K562 (cell line): ENCODE data around the gene TNF. TPM values are rescaled to one million over a fixed set of nuclear protein-coding genes. Genes with fewer than 3 reads are reported as not detected.

Experiments
- ETV5 ChIP-seq: sonication (generic); formaldehyde crosslinking; IDR thresholded peaks from 2 replicates; pipeline ENCODE4 v1.4.0; 2020; ENCODE audit warnings: low read depth, mild to moderate bottlenecking, missing genetic modification reagents
- FOXK2 ChIP-seq, 2 experiments: fragments of 450-650 bp; IDR thresholded peaks in 1 of 2; conservative IDR thresholded peaks in 1 of 2; 2 replicates each; pipeline ENCODE4 v1.6.1; 2016; ENCODE audit warnings: low read depth in 2 of 2, mild to moderate bottlenecking in 1 of 2
- MAZ ChIP-seq, 2 experiments: fragments of 450-650 bp in 1 of 2; sonication (generic) in 1 of 2; formaldehyde crosslinking; IDR thresholded peaks in 1 of 2; conservative IDR thresholded peaks in 1 of 2; 2 replicates each; pipeline versions ENCODE4 v1.4.0 to v1.5.0; 2020; ENCODE audit warnings: mild to moderate bottlenecking in 1 of 2, missing genetic modification reagents in 1 of 2
- RERE ChIP-seq: sonication (generic); formaldehyde crosslinking; IDR thresholded peaks from 2 replicates; pipeline ENCODE4 v1.8.0; 2023; ENCODE audit warnings: missing genetic modification reagents, mild to moderate bottlenecking, borderline replicate concordance
- TEAD4 ChIP-seq, 2 experiments: sonication (generic) in 1 of 2; formaldehyde crosslinking in 1 of 2; IDR thresholded peaks; 2 replicates each; pipeline versions ENCODE4 v1.6.1 to v1.8.0; 2012 to 2022; ENCODE audit warnings: borderline replicate concordance in 1 of 2, inconsistent platforms in 1 of 2, low read length in 1 of 2, mild to moderate bottlenecking in 1 of 2, missing genetic modification reagents in 1 of 2
- polyA plus RNA-seq, 8 experiments: library from polyadenylated mRNA; depleted of rRNA in 4 of 8; stranded (reverse) in 5 of 8; unstranded in 3 of 8; fragments of >200 nt; fragmentation: Nextera tagmentation in 2 of 8; fragmentation: Illumina TruSeq in 1 of 8; extraction: Ambion mirVana in 2 of 8; extraction: Trizol in 1 of 8; gene quantifications; 2 replicates each; pipeline versions ENCODE4 v1.2.1 to v1.2.3, GENCODE V29; 2011 to 2014; ENCODE audit warnings: inconsistent platforms in 1 of 8, missing spikeins in 1 of 8
- total RNA-seq, 7 experiments: library from RNA; depleted of rRNA in 6 of 7; stranded (reverse); fragments of >200 nt in 6 of 7; fragmentation: Illumina TruSeq in 2 of 7; extraction: Trizol in 2 of 7; gene quantifications; 2 replicates each; pipeline versions ENCODE4 v1.2.1 to v1.2.3, GENCODE V29; 2011 to 2021; ENCODE audit warnings: low replicate concordance in 1 of 7

TNF gene
- total and polyA plus RNA-seq, 9 of the 15 experiments (the other 6 are each of a cell fraction or from before 2014, with no cell fraction given) = 0.08 to 0.40 TPM; not detected in 7

GRCh38 chr6:31559958-31560696 lies 15.2 kb upstream of the TNF start (continued):
- TF ChIP-seq MAZ (CRISPR knock-in tag; conservative IDR thresholded peaks at IDR 0.05 in 1 of 2, IDR thresholded peaks at IDR 0.05 in 1 of 2) (peak; percentile 52 to 80; a peak in 3 of 4 replicates), ETV5 (peak; percentile 73; the same call in 1 of the 2 replicates), RERE (CRISPR knock-in tag) (0 out of 2 replicates have a peak, but pooled peaks have one; percentile 2), TEAD4 (IDR thresholded peaks at IDR 0.05; ENCODE audit: low read length) (peak; percentile 60; the same call in 1 of the 2 replicates), TEAD4 (CRISPR knock-in tag; IDR thresholded peaks at IDR 0.05; ENCODE audit: borderline replicate concordance) (no peak), FOXK2 (conservative IDR thresholded peaks at IDR 0.05 in 1 of 2, IDR thresholded peaks at IDR 0.05 in 1 of 2; ENCODE audit: low read depth in 2 of 2) (peak in 1 of 2 experiments; percentile 41; a peak in 1 of 4 replicates)
